Measurements from ENCODE around the gene CD27.
"Not testable (repeated sequence)": the region's sequence is repeated elsewhere in the genome, so short reads cannot be mapped to it uniquely, and the experiment has no call there.

Gene CD27

GRCh38 chr12:6461401-6462233, 16.9 kb downstream of the CD27 start:
- peak; percentile 95 for DNase-seq

- peak; percentile 92 for DNase-seq
These were observed 17.7 kb downstream of the CD27 start for GRCh38 chr12:6462234-6462995.

- DNase-seq, result no peak
These were observed 18.5 kb downstream of the CD27 start for GRCh38 chr12:6463216-6463615.

GRCh38 chr12:6463858-6464257, 19.1 kb downstream of the CD27 start:
- DNase-seq, result no peak

- no peak for DNase-seq
These were observed 19.8 kb downstream of the CD27 start for GRCh38 chr12:6464531-6464930.

GRCh38 chr12:6465467-6466183, 20.9 kb downstream of the CD27 start:
- peak; percentile 68 for DNase-seq

GRCh38 chr12:6466184-6466573, 21.4 kb downstream of the CD27 start:
- no peak for DNase-seq

GRCh38 chr12:6466751-6467150, 22.0 kb downstream of the CD27 start:
- DNase-seq, result not testable (repeated sequence)

- DNase-seq, result not testable (repeated sequence)
These were observed 23.0 kb downstream of the CD27 start for GRCh38 chr12:6467571-6468282.

- no peak for DNase-seq
These were observed 23.5 kb downstream of the CD27 start for GRCh38 chr12:6468283-6468575.

GRCh38 chr12:6469092-6469491, 24.3 kb downstream of the CD27 start:
- DNase-seq, result no peak

- DNase-seq, result no peak
These were observed 25.0 kb downstream of the CD27 start for GRCh38 chr12:6469609-6470374.

- DNase-seq, result peak; percentile 95
These were observed 25.8 kb downstream of the CD27 start, which contains the start of gene VAMP1 for GRCh38 chr12:6470375-6471163. Gene VAMP1, minus strand, starts transcription at chr12:6470677. Its CDS starts 146 bp downstream, at chr12:6470531.

- peak; percentile 81 for DNase-seq
These were observed 27.2 kb downstream of the CD27 start for GRCh38 chr12:6471989-6472360.

- DNase-seq, result no peak
These were observed 27.7 kb downstream of the CD27 start for GRCh38 chr12:6472491-6472890.

GRCh38 chr12:6475233-6475975, 30.6 kb downstream of the CD27 start:
- DNase-seq, result not testable (repeated sequence)

GRCh38 chr12:6476489-6476888, 31.7 kb downstream of the CD27 start:
- DNase-seq, result peak; percentile 51

GRCh38 chr12:6477601-6478377, 33.0 kb downstream of the CD27 start:
- not testable (repeated sequence) for DNase-seq

GRCh38 chr12:6478416-6478815, 33.7 kb downstream of the CD27 start:
- no peak for DNase-seq

- DNase-seq, result no peak
These were observed 43.5 kb downstream of the CD27 start for GRCh38 chr12:6488240-6488639.

All from inflammatory macrophage treated with lipopolysaccharide for 4 hours (primary cell).